NCI-H2227 (cell line): ENCODE data around the gene FLNB.
"Not testable (repeated sequence)": the region's sequence is repeated elsewhere in the genome, so short reads cannot be mapped to it uniquely, and the experiment has no call there.

ENCODE experiments used
- DNase-seq: peaks from one replicate; lab custom pipeline; 2025; ENCODE audit not compliant: unreplicated experiment; lab: John Stamatoyannopoulos, UW

FLNB gene

DNA sequence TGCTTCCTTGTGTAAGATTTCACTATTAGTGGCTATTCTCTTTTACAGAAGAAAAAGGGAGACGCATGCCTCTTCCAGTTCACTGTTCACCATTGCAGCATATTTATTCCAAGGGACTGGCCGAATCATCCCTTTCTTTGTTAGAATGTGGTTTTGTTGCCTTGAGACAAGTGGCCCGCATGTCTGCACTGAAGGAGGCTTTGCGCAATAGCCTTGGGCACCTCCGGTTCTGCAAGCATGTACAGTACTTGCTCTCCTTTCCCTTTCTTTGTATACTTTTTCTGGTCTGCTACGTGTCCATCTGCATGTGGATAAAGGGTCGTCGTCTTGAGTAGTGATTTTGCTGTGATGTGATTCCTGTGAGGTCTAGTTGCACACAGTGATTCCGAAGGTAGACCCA is 43.0 kb downstream of the FLNB start:
- no peak for DNase-seq

GRCh38 chr3:58051658-58052261 is 43.5 kb downstream of the FLNB start:
- not testable (repeated sequence) for DNase-seq

DNA sequence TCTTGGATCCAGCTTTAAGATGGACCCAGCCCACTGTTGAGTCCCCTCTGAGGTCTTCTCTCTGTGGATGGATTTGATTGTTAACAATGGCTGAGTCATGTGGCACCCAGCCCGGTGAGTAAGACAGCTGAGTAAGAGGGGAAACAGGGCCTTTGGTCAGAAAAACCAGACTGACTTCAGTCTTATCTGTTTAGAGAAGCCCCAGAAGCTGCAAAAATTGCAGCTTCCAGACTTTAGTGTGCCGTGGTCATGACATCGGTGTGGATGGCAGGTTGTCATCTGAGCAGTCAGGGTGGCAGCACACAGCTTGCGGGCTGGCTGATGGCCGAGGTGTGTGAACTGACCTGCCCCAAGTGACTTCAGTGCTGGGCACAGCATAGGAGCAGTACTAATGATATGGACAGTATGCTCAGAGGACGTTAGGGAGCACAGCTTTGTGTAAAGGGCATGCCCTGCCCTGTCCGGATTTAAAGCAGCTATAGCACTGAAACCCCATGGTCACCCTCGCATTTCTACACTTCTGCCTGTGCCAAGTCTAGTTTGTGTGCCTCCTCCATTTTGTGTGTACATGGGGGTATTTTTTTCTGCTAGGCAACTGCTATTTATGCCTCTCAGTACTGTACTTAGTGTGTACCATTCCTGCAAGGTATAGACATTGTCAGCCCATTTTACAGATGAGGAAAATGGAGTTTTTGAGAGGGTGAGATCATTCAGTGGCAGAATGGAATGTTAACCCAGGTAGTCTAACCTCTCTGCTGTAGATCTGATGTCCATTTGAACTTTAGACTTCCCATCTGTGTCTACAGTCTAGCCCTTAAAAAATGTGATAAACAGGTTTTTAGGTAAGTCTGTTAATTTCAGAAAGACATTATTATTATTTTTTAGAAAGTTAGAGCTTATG is 44.4 kb downstream of the FLNB start:
- DNase-seq = no peak

GRCh38 chr3:58054652-58055051 is 46.4 kb downstream of the FLNB start:
- DNase-seq = no peak

DNA sequence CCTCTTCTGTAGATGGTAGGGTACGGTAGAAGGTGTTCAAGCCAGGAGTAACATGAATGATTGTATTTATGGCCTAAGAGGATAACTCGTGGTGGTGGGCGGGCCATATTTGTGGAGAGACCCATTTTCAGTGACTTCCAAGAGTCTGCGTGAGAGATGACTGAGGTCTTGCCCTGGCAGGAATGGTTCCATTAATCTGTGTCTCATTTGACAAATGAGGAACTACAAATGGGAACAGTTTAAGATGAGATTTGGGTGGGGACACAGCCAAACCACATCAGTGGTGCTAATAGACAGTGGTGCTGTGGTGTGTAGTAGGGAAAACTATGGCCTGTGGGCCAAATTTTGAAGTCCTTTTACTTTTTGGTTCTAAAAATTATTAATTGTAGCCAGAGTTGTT is 47.1 kb downstream of the FLNB start:
- no peak for DNase-seq

GRCh38 chr3:58055891-58056290 is 47.7 kb downstream of the FLNB start:
- DNase-seq = not testable (repeated sequence)

- DNase-seq = no peak
Observed at GRCh38 chr3:58058361-58059263, 50.4 kb downstream of the FLNB start.

DNA sequence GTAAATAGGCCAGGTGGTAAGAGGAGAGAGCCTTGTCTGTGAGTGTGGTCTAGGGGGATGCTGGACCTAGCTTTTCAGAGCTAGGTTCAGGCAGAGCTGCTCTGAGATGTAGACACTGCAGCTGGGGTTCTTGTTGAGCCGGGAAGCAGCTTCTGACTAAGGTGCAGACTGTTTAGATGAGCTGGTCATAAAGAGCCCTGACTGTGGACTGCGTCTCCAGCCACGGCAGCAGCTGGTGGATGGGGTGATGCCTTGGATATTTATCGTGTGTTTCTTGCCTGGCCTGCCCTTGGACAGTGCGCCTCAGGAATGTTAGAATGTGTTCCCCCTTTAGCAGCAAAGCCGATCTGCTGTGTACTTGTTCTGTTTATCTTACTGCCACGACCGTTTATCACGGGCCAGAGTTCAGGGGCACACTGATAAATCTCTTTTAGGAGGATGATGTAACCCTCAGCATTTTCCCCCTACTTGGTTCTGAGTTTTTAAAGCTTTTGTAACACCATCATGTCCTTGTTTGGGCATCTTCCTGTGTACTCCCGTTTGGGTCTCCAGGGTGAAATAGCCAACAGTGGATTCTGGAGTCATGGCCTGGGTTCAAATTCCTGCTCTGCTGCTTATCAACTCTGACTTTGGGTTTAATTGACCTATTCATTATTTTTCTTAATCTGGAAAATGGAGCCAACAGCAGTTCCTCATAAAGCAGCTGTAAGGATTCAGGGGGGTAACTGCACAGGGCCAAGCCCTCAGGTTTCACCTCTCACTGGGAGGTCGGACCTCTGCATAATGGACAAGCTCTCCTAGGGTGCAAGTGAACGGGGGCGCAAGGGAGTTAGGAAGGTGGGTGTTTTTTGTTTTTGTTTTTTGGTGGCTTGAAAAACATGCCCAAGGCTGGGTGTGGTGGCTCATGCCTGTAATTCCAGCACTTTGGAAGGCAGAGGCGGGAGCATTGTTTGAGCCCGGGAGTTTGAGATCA is 51.4 kb downstream of the FLNB start:
- DNase-seq = no peak

- DNase-seq = no peak
Observed at GRCh38 chr3:58062472-58062871, 54.2 kb downstream of the FLNB start.

GRCh38 chr3:58063022-58063815 is 55.0 kb downstream of the FLNB start:
- no peak for DNase-seq

DNA sequence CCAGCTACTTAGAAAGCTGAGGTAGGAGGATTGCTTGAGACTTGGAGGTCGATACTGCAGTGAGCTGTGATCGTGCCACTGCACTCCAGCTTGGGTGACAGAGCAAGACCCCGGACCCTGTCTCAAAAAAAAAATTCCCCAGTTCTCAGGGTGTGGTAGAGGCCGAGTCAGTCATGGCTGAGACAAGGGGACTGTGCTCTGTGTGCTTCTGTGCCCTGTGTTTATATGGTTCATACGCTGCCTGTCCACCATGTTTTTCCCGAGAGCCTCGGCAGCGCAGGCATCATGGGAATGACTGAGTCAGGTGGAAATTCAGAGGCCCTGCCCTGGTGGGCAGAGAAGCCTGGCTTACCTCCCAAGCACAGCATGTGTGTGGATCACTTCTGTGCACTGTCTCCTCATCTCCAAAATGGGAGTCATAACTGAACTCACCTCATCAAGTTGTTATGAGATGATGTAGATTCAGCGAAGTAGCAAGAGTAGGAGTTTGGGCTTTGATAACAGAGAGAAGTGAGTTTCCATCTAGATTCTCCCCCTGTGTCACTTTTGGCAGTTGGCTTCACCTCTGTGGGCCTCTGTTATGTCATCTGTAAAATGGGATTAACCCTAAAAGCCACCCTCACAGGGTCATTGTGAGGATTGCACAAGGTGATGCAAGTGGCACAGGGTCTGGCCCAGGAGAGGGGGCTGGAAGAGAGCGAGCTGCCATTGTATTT is 56.9 kb downstream of the FLNB start:
- DNase-seq = no peak

DNA sequence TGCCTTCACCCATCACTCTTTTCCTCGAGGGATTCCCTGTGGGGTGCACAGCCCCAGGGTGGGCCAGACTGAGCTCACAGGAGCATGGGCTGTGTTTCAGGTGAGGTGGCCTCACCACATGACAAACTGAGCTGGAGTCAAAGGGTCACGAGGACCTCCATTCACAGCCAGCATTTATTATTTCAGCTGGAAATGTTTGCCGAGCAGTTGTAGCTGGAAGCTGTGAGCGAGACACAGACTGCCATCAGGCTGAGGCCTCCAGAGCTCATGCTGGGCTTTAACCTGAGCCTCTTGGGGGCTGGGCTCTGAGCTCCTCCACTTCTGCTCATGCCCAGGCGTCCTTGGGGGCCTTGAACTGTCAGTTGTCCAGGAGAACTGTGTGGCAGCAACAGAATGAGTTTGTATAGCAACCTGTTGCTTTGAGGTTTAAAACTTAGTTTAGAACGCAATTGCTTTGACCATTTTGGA is 57.5 kb downstream of the FLNB start:
- no peak for DNase-seq

DNA sequence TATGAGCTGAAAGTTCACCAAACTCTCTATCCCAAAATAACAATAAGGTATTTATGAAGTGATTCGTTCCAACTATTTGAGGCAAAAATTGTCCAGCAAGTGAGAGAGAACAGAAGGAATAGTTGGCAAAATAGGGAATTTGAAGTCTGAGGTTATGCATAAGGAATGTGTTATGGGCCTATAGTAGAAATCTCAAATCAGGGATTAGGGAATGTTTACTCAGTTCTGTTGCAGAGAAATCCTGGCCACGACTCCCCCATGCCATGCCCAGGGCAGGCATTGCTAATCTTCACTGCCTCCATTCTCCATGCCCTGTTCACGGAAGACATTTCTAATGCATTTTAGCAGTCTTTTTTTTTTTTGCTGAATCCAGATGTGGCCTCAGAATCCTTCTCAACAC is 58.6 kb downstream of the FLNB start:
- DNase-seq = no peak

- DNase-seq = no peak
Observed at GRCh38 chr3:58068122-58068809, 60.0 kb downstream of the FLNB start.

- DNase-seq = no peak
Observed at GRCh38 chr3:58071480-58071971, 63.3 kb downstream of the FLNB start.

GRCh38 chr3:58072052-58072762 is 64.0 kb downstream of the FLNB start:
- no peak for DNase-seq

GRCh38 chr3:58072763-58073130 is 64.5 kb downstream of the FLNB start:
- DNase-seq = no peak
